ENCODE results near the gene PKP3.

DNA sequence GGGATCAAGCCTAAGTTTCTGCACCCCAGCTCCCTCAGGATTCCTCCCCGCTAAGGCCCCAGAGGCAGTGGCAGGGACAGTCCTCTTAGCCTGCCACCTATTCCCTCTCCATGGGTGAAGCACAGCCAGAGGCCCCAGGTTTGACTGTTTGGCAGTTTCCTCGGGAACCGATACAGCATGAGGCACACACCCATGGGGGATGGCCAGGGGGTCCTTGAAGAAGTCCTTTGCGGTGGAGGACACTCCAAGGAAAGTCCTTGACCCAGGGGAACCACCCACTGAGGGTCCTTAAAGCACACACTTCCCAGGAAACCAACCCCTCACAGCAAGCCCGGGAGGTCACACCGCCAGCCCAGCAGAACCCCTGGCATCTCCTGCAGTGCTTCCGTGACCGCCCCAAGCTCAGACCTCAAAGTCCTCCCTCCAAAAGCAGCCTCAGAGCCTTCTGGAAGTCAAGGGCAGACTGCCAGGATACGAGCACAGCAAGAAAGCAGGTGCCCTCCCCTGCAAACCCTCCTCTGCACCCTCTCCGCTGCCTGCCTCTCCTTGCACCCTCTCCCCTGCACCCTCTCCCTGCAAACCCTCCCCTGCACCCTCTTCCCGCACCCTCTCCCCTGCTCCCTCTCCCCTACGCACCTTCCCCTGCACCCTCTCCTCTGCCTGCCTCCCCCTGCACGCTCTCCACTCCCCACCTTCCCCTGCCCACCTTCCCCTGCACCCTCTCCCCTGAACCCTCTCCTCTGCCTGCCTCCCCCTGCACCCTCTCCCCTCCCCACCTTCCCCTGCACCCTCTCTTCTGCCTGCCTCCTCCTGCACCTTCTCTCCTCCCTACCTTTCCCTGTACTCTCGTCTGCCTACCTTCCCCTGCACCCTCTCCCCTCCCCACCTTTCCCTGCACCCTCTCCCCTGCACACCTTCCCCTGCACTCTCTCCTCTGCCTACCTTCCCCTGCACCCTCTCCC, 19.4 kb downstream of the PKP3 start:
- TF ChIP-seq RARB (CRISPR knock-in tag; IDR thresholded peaks at IDR 0.05) (no peak), PPARA (CRISPR knock-in tag; IDR thresholded peaks at IDR 0.05; ENCODE audit: borderline replicate concordance) (no peak), ZFP3 (CRISPR knock-in tag; IDR thresholded peaks at IDR 0.05) (no peak), ZNF8 (CRISPR knock-in tag; IDR thresholded peaks at IDR 0.05) (no peak), SNAI2 (CRISPR knock-in tag; IDR thresholded peaks at IDR 0.05) (no peak), ISL1 (CRISPR knock-in tag; IDR thresholded peaks at IDR 0.05) (no peak), OSR1 (CRISPR knock-in tag; IDR thresholded peaks at IDR 0.05) (no peak), ARNTL (CRISPR knock-in tag; IDR thresholded peaks at IDR 0.05; ENCODE audit: borderline replicate concordance, low read depth) (no peak), ZNF565 (CRISPR knock-in tag; conservative IDR thresholded peaks at IDR 0.05; ENCODE audit: low read depth) (no peak), TOX (CRISPR knock-in tag; IDR thresholded peaks at IDR 0.05; ENCODE audit: borderline replicate concordance) (no peak), ZFP30 (CRISPR knock-in tag; IDR thresholded peaks at IDR 0.05) (no peak), ZNF70 (CRISPR knock-in tag; IDR thresholded peaks at IDR 0.05) (no peak)
- TF ChIP-seq, protein P1, sequence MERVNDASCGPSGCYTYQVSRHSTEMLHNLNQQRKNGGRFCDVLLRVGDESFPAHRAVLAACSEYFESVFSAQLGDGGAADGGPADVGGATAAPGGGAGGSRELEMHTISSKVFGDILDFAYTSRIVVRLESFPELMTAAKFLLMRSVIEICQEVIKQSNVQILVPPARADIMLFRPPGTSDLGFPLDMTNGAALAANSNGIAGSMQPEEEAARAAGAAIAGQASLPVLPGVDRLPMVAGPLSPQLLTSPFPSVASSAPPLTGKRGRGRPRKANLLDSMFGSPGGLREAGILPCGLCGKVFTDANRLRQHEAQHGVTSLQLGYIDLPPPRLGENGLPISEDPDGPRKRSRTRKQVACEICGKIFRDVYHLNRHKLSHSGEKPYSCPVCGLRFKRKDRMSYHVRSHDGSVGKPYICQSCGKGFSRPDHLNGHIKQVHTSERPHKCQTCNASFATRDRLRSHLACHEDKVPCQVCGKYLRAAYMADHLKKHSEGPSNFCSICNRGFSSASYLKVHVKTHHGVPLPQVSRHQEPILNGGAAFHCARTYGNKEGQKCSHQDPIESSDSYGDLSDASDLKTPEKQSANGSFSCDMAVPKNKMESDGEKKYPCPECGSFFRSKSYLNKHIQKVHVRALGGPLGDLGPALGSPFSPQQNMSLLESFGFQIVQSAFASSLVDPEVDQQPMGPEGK (CRISPR knock-in tag; IDR thresholded peaks at IDR 0.05; ENCODE audit: borderline replicate concordance) = no peak
- TF ChIP-seq, protein P2, sequence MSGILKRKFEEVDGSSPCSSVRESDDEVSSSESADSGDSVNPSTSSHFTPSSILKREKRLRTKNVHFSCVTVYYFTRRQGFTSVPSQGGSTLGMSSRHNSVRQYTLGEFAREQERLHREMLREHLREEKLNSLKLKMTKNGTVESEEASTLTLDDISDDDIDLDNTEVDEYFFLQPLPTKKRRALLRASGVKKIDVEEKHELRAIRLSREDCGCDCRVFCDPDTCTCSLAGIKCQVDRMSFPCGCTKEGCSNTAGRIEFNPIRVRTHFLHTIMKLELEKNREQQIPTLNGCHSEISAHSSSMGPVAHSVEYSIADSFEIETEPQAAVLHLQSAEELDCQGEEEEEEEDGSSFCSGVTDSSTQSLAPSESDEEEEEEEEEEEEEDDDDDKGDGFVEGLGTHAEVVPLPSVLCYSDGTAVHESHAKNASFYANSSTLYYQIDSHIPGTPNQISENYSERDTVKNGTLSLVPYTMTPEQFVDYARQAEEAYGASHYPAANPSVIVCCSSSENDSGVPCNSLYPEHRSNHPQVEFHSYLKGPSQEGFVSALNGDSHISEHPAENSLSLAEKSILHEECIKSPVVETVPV (CRISPR knock-in tag; IDR thresholded peaks at IDR 0.05) = no peak

Measured in SK-N-SH treated with all-trans-retinoic acid at 6 μM for 48 hours (cell line).